GM21528 (cell line): Measurements from ENCODE around the gene ICE1.
"Not testable (repeated sequence)": the region's sequence is repeated elsewhere in the genome, so short reads cannot be mapped to it uniquely, and the experiment has no call there.

Source experiments
- ATAC-seq: cut with Tn5 transposase; IDR thresholded peaks from one replicate; pipeline ENCODE4 v1.9.1; 2021; ENCODE audit warnings: mild to moderate bottlenecking, moderate library complexity; ENCODE audit not compliant: unreplicated experiment, low FRiP score

ICE1 gene

GRCh38 chr5:5421961-5422818 lies at the start of gene ICE1:
TSS of gene ICE1 (plus strand) at chr5:5422677. CDS start at chr5:5422916, 239 bp downstream.
- ATAC-seq = peak; percentile 90

DNA sequence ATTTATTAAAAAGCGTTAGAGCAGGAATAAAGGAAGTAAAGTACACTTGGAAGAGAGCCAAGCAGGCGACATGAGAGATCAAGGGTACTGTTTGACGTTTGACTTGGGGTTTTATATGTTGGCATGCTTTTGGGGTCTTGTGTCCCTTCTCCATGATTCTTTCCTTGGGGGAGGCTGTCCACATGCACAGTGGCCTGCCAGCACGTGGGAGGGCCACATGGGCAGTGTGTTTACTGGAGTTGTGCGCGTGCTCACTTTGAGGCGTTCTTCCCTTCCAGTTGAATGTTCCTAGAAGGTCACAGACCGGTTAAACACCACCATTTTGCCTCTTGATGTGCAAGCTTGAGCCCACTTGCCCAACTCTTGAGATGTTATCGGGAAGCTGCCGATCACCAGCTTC lies 49.5 kb upstream of the ICE1 start:
- ATAC-seq = no peak

- ATAC-seq = no peak
Measured at GRCh38 chr5:5373351-5373989, 49.0 kb upstream of the ICE1 start.

DNA sequence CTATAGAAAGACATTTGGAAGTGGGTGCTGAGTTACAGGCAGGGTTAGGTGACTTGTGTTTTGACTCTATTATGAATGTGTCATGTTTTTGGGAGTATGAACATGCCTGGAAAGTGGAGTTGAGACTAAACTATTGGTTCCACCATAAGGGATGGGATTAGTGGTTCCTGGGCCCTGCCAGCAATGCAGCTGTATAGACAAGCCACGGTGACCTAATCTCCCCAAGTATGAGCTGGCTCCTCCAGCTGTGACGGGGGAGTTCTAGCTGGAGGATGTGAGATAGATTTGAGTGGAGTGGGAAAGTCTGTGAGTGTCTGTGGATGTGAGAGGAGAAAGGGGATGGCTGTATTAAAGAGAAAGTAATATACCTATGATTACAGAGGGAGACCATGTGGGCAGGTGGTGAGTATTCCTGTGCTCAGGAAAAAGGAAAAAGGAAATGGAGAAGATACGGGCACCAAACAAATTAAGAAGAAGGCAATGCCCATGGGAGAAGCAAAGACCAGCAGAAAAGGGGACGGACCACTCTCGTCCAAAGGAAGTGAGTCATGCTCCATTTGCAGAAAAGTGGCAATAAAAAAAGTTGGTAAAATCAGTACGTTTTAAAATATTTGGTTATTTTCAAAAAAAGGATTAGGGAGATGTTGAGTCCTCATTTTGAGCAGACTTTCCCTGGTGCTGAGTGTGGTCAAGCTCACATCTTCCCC lies 48.3 kb upstream of the ICE1 start:
- ATAC-seq = no peak

DNA sequence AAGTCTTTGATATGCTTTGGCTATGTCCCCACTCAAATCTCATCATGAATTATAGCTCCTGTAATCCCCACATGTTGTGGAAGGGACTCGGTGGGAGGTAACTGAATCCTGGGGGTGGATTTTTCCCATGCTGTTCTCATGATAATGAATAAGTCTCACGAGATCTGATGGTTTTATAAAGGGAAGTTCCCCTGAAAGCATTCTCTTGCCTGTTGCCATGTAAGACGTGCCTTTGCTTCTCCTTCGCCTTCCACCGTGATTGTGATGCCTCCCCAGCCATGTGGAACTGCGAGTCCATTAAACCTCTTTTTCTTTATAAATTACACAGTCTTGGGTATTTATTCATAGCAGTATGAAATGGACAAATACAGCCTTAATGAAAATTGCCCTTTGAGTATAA lies 44.7 kb upstream of the ICE1 start:
- no peak for ATAC-seq

DNA sequence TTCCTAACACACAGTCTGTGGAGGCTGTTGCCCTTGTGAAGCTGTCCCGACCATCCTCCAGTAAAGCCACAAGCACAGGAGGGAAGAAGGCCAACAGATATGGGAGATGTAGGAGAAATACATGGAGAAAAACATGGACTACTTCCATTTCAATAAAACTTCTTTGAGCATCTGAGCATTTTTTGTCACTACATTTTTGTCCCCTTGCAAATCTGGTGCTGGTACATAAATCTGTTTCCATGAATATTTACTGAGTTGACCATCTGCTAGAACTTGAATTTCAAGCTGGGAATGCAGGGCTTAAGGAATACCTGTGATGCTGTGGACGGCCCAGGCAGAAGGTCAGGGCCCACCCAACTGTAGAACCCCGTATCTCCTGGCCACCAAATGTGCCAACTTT lies 43.9 kb upstream of the ICE1 start:
- no peak for ATAC-seq

DNA sequence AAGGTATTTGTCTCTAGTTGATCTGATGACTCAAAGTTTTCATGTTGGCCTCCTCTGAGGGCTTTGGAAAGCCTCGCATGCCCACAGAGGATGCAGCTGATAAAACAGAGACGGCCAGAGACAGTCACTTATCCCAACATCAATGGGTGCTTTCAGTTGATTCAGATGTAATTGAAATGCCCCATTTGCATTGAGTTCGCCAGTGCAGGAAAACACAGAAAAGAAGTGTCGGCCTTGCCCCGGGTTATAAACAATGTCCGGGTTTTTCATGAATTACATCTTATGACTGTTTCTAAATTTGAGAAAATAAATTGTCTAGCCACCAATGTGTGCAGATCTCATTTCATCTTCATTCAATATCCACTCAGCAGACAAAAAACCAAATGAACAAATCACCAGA lies 42.2 kb upstream of the ICE1 start:
- ATAC-seq = no peak

- no peak for ATAC-seq
Measured at GRCh38 chr5:5381310-5381913, 41.1 kb upstream of the ICE1 start.

DNA sequence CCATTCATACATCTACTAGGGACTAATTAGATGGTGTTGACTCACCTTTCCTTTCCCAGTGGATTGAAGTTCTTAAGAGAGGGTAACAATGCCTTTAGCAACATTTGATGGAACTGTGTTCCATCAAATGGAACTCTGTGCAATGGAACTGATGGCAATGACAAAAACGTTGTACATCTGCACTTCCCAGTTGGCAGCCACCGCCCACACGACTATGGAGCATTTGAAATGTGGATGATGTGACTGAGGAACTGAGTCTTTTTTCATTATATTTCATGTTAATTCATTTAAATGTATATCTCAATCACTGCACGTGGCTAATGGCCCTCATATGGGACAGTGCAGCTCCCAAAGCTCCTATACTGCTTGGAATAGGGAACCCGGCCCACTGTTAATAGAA lies 39.0 kb upstream of the ICE1 start:
- no peak for ATAC-seq

DNA sequence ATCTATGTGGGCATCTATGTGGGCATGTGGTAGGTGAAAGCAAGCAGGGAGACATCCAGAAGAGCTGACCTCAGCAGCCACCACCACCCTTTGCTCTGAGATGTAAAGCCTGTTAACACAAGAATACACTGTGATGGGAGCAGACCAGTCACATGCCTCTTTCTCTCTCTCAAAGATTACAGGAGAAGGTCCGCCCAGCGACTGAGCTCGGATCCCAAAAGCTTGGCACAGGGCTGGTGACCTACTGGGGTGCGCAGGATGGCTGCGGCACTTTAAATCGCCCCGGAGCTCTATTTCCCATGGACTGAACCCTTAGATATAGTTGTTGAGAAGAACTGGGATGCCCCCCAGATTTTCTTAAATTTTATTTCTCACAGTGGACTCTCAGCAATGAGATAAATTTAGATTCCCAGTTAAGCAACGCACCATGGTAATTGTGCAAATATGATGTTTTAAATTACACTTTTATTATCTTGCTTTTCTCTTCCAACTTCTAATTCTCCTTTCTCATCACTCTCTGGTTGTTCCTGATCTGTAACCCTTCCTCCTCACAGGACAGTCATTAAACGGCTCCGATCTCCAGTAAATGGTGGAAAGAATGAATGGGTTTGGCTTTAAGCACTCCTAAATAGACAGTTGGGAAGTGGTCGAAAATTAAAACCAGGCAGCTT lies 37.7 kb upstream of the ICE1 start:
- no peak for ATAC-seq

- ATAC-seq = no peak
Measured at GRCh38 chr5:5385331-5385662, 37.2 kb upstream of the ICE1 start.

GRCh38 chr5:5386329-5386728 lies 36.1 kb upstream of the ICE1 start:
- no peak for ATAC-seq

- no peak for ATAC-seq
Measured at GRCh38 chr5:5387192-5387591, 35.3 kb upstream of the ICE1 start.

DNA sequence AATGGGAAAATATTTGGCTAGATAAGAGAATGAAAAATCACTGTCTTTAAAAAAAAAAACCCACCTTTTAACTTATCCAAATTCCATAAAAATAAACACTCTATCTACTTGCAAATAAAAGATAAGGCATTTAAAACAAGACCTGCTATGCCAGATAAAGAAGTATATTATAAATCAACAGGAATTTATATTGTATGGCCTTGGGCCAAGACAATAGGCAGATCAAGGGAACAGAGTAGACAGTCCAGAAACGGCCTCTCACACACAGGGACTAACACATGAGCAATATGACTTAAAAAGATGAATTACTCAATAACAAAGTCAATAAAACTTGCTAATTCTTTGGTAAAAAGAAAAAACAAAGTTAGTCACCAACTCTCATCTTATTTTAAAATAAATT lies 34.7 kb upstream of the ICE1 start:
- no peak for ATAC-seq

- not testable (repeated sequence) for ATAC-seq
Measured at GRCh38 chr5:5390121-5390869, 32.2 kb upstream of the ICE1 start.

DNA sequence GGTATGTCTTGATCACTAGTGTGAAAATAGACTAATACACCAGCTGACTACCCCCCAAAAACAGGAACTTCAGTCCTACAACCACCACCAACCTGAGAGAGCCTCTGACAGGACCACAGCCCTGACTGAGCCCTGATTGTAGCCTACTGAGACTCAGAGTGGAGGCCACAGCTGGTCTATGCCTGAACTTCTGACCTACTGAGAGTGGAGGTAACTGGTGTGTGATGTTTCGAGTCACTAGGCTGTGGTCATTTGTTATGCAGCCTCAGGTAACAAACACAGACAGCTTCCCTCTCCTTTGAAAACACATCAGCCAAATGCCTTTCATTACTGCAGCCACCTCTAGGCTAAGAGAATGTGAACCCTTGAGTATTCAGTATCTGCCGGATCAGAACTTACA lies 30.0 kb upstream of the ICE1 start:
- not testable (repeated sequence) for ATAC-seq

DNA sequence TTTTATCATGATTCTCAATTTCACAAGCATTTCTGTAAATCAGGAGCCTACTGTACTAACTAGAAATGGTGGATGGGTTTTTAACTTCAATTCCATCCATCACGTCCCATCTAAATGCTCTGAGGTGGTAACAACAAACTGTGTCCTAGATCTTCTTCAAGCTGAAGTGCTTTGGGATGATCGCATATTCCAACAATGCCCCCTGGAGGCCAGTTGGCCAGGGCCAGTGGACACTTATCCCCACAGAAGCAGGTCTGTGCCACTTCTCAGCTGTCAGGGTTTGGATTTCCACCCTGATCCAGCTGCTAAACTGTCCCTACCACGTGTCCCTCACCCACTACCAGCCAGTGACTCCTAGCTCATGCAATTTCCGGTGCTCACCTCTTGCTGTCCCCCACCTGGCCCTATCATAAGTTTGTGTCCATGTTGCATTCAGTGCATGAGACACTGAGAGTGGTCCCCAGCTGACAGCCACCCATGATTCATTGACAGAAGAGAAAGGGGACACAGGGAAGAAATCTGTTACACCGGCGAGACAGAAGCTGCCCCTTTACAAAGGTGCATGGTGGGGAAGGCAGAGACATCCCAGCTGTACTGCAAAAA lies 28.0 kb upstream of the ICE1 start:
- not testable (repeated sequence) for ATAC-seq

- not testable (repeated sequence) for ATAC-seq
Measured at GRCh38 chr5:5395093-5395492, 27.4 kb upstream of the ICE1 start.

DNA sequence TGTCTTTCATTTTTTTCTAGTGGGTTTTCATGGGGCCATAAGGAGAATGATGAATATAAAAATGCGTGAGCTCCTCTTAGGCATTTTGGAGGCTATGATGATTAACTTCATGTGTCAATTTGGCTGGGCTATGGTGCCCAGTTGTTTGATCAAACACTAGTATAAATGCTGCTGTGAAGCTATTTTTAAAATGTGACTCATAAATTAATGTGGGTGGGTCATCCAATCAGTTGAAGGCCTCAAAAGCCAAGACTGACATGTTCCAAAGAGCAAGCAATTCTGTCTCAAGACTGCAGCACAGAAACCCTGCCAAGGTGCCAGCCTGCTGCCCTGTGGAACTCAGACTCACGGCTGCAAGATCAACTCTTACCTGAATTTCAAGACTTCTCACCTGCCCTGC lies 24.4 kb upstream of the ICE1 start:
- no peak for ATAC-seq

GRCh38 chr5:5401095-5401494 lies 21.4 kb upstream of the ICE1 start:
- ATAC-seq = no peak
